HepG2 (cell line): ENCODE results near the gene CD9. TPM values are rescaled to one million over a fixed set of nuclear protein-coding genes. Genes with fewer than 3 reads are reported as not detected.

Experiments
- CCDC6 ChIP-seq: sonication (generic); formaldehyde crosslinking; IDR thresholded peaks from 2 replicates; pipeline ENCODE4 v1.8.1; 2022; ENCODE audit warnings: mild to moderate bottlenecking, missing genetic modification reagents, moderate library complexity
- CENPX ChIP-seq: sonication (generic); formaldehyde crosslinking; IDR thresholded peaks from 2 replicates; pipeline ENCODE4 v1.9.0; 2021; ENCODE audit warnings: mild to moderate bottlenecking, missing genetic modification reagents, moderate library complexity
- FOSL2 ChIP-seq: sonication (generic); formaldehyde crosslinking; IDR thresholded peaks from 2 replicates; pipeline ENCODE4 v1.4.0; 2020; ENCODE audit warnings: missing genetic modification reagents
- HINFP ChIP-seq: sonication (generic); formaldehyde crosslinking; IDR thresholded peaks from 2 replicates; pipeline ENCODE4 v1.4.0; 2020; ENCODE audit warnings: low read depth, mild to moderate bottlenecking, missing genetic modification reagents
- MTF2 ChIP-seq: sonication (generic); formaldehyde crosslinking; IDR thresholded peaks from 2 replicates; pipeline ENCODE4 v1.5.0; 2020; ENCODE audit warnings: missing genetic modification reagents, borderline replicate concordance
- MYC ChIP-seq: sonication (generic); formaldehyde crosslinking; IDR thresholded peaks from 2 replicates; pipeline ENCODE4 v1.9.0; 2021; ENCODE audit warnings: missing genetic modification reagents, borderline replicate concordance
- SALL2 ChIP-seq: sonication (generic); formaldehyde crosslinking; IDR thresholded peaks from 2 replicates; pipeline ENCODE4 v1.8.1; 2023; ENCODE audit warnings: mild to moderate bottlenecking, missing genetic modification reagents, inconsistent platforms
- SIX4 ChIP-seq: sonication (generic); formaldehyde crosslinking; IDR thresholded peaks from 2 replicates; pipeline ENCODE4 v1.4.0; 2020; ENCODE audit warnings: missing genetic modification reagents
- ZBTB20 ChIP-seq: sonication (generic); formaldehyde crosslinking; IDR thresholded peaks from 2 replicates; pipeline ENCODE4 v1.8.1; 2023; ENCODE audit warnings: missing genetic modification reagents, low read depth, mild to moderate bottlenecking, borderline replicate concordance
- ZBTB42 ChIP-seq: sonication (generic); formaldehyde crosslinking; IDR thresholded peaks from 2 replicates; pipeline ENCODE4 v1.5.0; 2020; ENCODE audit warnings: mild to moderate bottlenecking, missing genetic modification reagents
- ZFYVE20 ChIP-seq: sonication (generic); formaldehyde crosslinking; IDR thresholded peaks from 2 replicates; pipeline ENCODE4 v1.8.0; 2023; ENCODE audit warnings: low read depth, mild to moderate bottlenecking, moderate library complexity, missing genetic modification reagents, borderline replicate concordance
- ZHX2 ChIP-seq, 2 experiments: sonication (generic) in 1 of 2; formaldehyde crosslinking in 1 of 2; IDR thresholded peaks; 2 replicates each; pipeline versions ENCODE4 v1.6.1 to v1.9.0; 2014 to 2022; ENCODE audit warnings: antibody characterized with exemption in 1 of 2, borderline replicate concordance in 1 of 2, inconsistent platforms in 1 of 2, low read depth in 1 of 2, missing genetic modification reagents in 1 of 2
- ZNF207 ChIP-seq: fragments of 450-650 bp; IDR thresholded peaks from 2 replicates; pipeline ENCODE4 v1.6.1; 2016; ENCODE audit warnings: antibody characterized with exemption, borderline replicate concordance
- ZNF224 ChIP-seq: sonication (generic); formaldehyde crosslinking; IDR thresholded peaks from 2 replicates; pipeline ENCODE4 v1.5.0; 2020; ENCODE audit warnings: mild to moderate bottlenecking, missing genetic modification reagents
- ZNF280B ChIP-seq: sonication (generic); formaldehyde crosslinking; IDR thresholded peaks from 2 replicates; pipeline ENCODE4 v1.5.0; 2020; ENCODE audit warnings: missing genetic modification reagents, mild to moderate bottlenecking, borderline replicate concordance
- ZNF362 ChIP-seq: sonication (generic); formaldehyde crosslinking; IDR thresholded peaks from 2 replicates; pipeline ENCODE4 v1.4.0; 2020; ENCODE audit warnings: missing genetic modification reagents, mild to moderate bottlenecking, borderline replicate concordance
- ZNF44 ChIP-seq: sonication (generic); formaldehyde crosslinking; IDR thresholded peaks from 2 replicates; pipeline ENCODE4 v1.5.1; 2020; ENCODE audit warnings: mild to moderate bottlenecking, missing genetic modification reagents
- polyA plus RNA-seq, 8 experiments: library from polyadenylated mRNA; depleted of rRNA in 3 of 8; stranded (reverse) in 7 of 8; unstranded in 1 of 8; fragments of >200 nt; fragmentation: Illumina TruSeq in 4 of 8; extraction: Trizol in 4 of 8; gene quantifications; 2 replicates each; pipeline versions ENCODE4 v1.2.1 to v1.2.3, GENCODE V29; 2011 to 2016; ENCODE audit warnings: low read depth in 4 of 8, missing spikeins in 1 of 8, mixed read lengths in 1 of 8; ENCODE audit not compliant: insufficient read depth in 1 of 8
- total RNA-seq, 5 experiments: library from RNA; depleted of rRNA; stranded (reverse); fragments of >200 nt; fragmentation: Illumina TruSeq; extraction: Trizol; gene quantifications; 2 replicates each; pipeline ENCODE4 v1.2.3, GENCODE V29; 2016; ENCODE audit warnings: low read depth in 1 of 5

The CD9 gene
- total and polyA plus RNA-seq, 2 of the 13 experiments (the other 11 are each of a cell fraction or from before 2014, with no cell fraction given) = 5.8 to 38.3 TPM

GRCh38 chr12:6195665-6196535 lies 4.3 kb upstream of the CD9 start (continued):
- TF ChIP-seq ZHX2 (IDR thresholded peaks at IDR 0.05; ENCODE audit: low read depth) = no peak
- TF ChIP-seq ZHX2 (CRISPR knock-in tag; IDR thresholded peaks at IDR 0.05; ENCODE audit: borderline replicate concordance) = peak; percentile 20; the same call in 1 of the 2 replicates
- no peak for TF ChIP-seq ZFYVE20 (CRISPR knock-in tag)
- no peak for TF ChIP-seq ZNF362 (CRISPR knock-in tag)
- no peak for TF ChIP-seq ZBTB42 (CRISPR knock-in tag)
- TF ChIP-seq MTF2 (CRISPR knock-in tag) = no peak
- no peak for TF ChIP-seq ZNF44 (CRISPR knock-in tag)
- no peak for TF ChIP-seq SIX4 (CRISPR knock-in tag)
- no peak for TF ChIP-seq CCDC6
- no peak for TF ChIP-seq ZBTB20 (CRISPR knock-in tag)
- TF ChIP-seq MYC = peak; percentile 54; the same call in 1 of the 2 replicates
- no peak for TF ChIP-seq ZNF224 (CRISPR knock-in tag)
- no peak for TF ChIP-seq HINFP
- no peak for TF ChIP-seq ZNF280B (CRISPR knock-in tag)
- no peak for TF ChIP-seq ZNF207
- TF ChIP-seq SALL2 = 0 out of 2 replicates have a peak, but pooled peaks have one; percentile 38
- peak; percentile 77 for TF ChIP-seq FOSL2 (CRISPR knock-in tag)
- TF ChIP-seq CENPX = no peak
